Suprapubic skin (tissue), 4 donors: ENCODE results near the gene CELA2A.

Source experiments
- EP300 ChIP-seq: sonication (generic); formaldehyde crosslinking; IDR thresholded peaks from one replicate; pipeline ENCODE4 v1.6.1; 2017; ENCODE audit warnings: antibody characterized with exemption
- POLR2A ChIP-seq, 2 donors: fragments of 450-650 bp; IDR thresholded peaks; one replicate each; pipeline ENCODE4 v1.6.1; 2017; ENCODE audit warnings: antibody characterized with exemption in 2 of 2, mild to moderate bottlenecking in 2 of 2, moderate library complexity in 2 of 2
- POLR2AphosphoS5 ChIP-seq, 3 donors: sonication (generic); formaldehyde crosslinking; IDR thresholded peaks; one replicate each; pipeline ENCODE4 v1.6.1; 2017; ENCODE audit warnings: antibody characterized with exemption in 3 of 3
- TF ChIP-seq, protein P1 (sequence below), 2 donors: fragments of 200-600 bp in 1 of 2; fragments of 450-650 bp in 1 of 2; sonication (generic) in 1 of 2; IDR thresholded peaks; one replicate each; pipeline ENCODE4 v1.5.1; 2016 to 2019; ENCODE audit warnings: antibody characterized with exemption in 2 of 2, mild to moderate bottlenecking in 1 of 2, moderate library complexity in 1 of 2

DNA sequence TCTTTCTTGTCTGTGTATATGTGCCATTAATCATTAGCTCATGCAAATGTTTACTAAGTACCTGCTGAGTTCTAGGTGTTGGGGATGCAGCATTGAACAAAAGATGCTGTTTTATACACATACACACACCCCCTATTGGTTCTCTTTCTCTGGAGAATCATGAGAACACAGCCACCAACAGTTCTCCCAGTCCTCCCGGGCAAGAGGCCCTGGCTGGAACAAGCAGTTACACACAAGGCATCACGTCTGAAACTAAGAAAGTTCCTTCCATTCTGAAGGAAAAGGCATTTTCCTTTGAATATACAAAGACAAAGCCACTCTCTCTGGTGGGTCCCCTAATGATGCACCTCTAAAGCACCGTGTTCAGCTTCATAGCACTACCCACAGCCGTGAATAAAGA, 56.7 kb downstream of the CELA2A start:
- TF ChIP-seq, protein P1, sequence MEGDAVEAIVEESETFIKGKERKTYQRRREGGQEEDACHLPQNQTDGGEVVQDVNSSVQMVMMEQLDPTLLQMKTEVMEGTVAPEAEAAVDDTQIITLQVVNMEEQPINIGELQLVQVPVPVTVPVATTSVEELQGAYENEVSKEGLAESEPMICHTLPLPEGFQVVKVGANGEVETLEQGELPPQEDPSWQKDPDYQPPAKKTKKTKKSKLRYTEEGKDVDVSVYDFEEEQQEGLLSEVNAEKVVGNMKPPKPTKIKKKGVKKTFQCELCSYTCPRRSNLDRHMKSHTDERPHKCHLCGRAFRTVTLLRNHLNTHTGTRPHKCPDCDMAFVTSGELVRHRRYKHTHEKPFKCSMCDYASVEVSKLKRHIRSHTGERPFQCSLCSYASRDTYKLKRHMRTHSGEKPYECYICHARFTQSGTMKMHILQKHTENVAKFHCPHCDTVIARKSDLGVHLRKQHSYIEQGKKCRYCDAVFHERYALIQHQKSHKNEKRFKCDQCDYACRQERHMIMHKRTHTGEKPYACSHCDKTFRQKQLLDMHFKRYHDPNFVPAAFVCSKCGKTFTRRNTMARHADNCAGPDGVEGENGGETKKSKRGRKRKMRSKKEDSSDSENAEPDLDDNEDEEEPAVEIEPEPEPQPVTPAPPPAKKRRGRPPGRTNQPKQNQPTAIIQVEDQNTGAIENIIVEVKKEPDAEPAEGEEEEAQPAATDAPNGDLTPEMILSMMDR (IDR thresholded peaks at IDR 0.05) = no peak
- TF ChIP-seq POLR2A (IDR thresholded peaks at IDR 0.05) = no peak
- TF ChIP-seq POLR2AphosphoS5 (IDR thresholded peaks at IDR 0.05) = no peak
- TF ChIP-seq EP300 = no peak
